ENCODE data around the gene KRTAP5-7. TPM values are rescaled to one million over a fixed set of nuclear protein-coding genes. Genes with fewer than 3 reads are reported as not detected.

The KRTAP5-7 gene
- total and polyA plus RNA-seq, 7 donors = 0.32 to 0.49 TPM; not detected in 5

DNA sequence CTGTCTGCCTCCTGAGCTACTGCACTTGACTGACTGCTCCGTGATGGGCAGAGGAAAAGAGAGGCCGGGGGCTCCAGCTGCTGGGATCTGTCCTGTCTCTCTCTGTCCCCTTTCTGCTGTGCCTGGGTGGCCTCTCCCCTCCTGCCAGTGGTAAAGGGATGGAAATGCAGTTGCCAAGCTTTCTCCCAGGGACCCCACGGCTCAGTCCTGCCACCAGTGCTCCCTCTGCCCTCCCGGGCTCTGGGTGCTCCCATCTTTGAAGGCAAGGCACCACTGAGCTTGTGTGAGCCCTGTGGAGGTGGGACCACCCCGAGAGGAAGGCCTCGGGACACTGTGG is 42.0 kb upstream of the KRTAP5-7 start:
- Histone ChIP-seq H3K4me1 (no peaks in the 10 kb centered on the region), H3K27ac (no peak overlapping the region), H3K27me3 (no peaks in the 10 kb centered on the region), H3K36me3 (peaks cover 10 to 64% (median 38%) of the 10 kb centered on the region in 4 donors), H3K4me3 (no peak overlapping the region), H3K9me3 (no peaks in the 10 kb centered on the region)
- DNase-seq = peak; percentile 26
- intact Hi-C loops (cut with DNase I) = no loop called here
- 92 to 95% methylated on average over 6 of the region's 6 CpGs for WGBS, 2 donors
- no peak for TF ChIP-seq POLR2AphosphoS5 (IDR thresholded peaks at IDR 0.05)
- TF ChIP-seq CTCF (IDR thresholded peaks at IDR 0.05) = no peak
- no peak for TF ChIP-seq EP300 (IDR thresholded peaks at IDR 0.05)
- TF ChIP-seq POLR2A (IDR thresholded peaks at IDR 0.05) = no peak

DNA sequence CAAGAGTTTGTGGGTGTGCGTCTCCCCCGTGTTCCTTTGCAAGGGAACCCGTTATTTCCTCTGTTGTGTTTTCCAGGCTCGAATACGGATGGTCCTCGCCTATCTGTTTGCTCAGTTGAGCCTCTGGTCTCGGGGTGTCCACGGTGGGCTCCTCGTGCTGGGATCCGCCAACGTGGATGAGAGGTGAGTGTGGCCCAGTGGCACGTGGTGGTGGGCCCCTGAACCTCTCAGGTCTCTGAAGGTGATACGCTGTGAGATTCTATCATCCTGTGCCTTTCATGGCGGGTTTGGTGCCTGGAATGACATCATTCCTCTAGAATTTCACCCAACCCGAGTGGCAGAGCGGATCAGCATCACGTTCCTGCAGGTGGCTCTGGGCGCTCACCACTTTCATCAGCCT is 41.6 kb upstream of the KRTAP5-7 start:
- H3K36me3 ChIP-seq = peaks cover 10 to 63% (median 37%) of the 10 kb centered on the region in 4 donors
- no peaks in the 10 kb centered on the region for H3K9me3 ChIP-seq
- no peak overlapping the region for H3K27ac ChIP-seq
- DNase-seq = peak; percentile 27
- H3K27me3 ChIP-seq = no peaks in the 10 kb centered on the region
- no peak for TF ChIP-seq POLR2A (IDR thresholded peaks at IDR 0.05)
- TF ChIP-seq CTCF (IDR thresholded peaks at IDR 0.05) = no peak
- no peak for TF ChIP-seq POLR2AphosphoS5 (IDR thresholded peaks at IDR 0.05)
- no peak for TF ChIP-seq EP300 (IDR thresholded peaks at IDR 0.05)
- WGBS, 2 donors = 97% methylated on average over 18 of the region's 18 CpGs
- no peak overlapping the region for H3K4me3 ChIP-seq
- no peaks in the 10 kb centered on the region for H3K4me1 ChIP-seq
- intact Hi-C loops (cut with DNase I) = no loop called here

DNA sequence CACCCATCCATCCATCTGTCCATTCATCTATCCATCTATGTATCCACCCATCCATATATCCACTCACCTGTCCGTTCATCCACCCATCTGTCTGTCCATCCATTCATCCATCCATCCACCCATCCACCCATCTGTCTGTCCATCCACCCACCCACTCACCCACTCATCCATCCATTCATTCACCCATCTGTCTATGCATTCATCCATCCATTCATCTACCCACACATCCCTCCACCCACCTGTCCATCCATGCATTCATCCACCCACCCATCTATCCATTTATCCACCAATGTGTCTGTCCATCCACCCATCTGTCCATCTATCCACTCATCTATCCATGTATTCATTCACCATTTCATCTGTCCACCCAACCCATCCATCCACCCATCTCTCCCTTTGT is 40.7 kb upstream of the KRTAP5-7 start:
- H3K4me1 ChIP-seq = no peaks in the 10 kb centered on the region
- intact Hi-C loops (cut with DNase I) = no loop called here
- peaks cover 10 to 63% (median 40%) of the 10 kb centered on the region in 4 donors for H3K36me3 ChIP-seq
- 96 to 98% methylated on average over 1 of the region's 1 CpG for WGBS, 2 donors
- H3K27me3 ChIP-seq = no peaks in the 10 kb centered on the region
- DNase-seq = peak; percentile 5
- TF ChIP-seq EP300 (IDR thresholded peaks at IDR 0.05) (no peak), CTCF (IDR thresholded peaks at IDR 0.05) (no peak), POLR2AphosphoS5 (IDR thresholded peaks at IDR 0.05) (no peak), POLR2A (IDR thresholded peaks at IDR 0.05) (no peak)
- H3K27ac ChIP-seq = no peak overlapping the region
- no peaks in the 10 kb centered on the region for H3K9me3 ChIP-seq
- no peak overlapping the region for H3K4me3 ChIP-seq

GRCh38 chr11:71488681-71489270 is 38.3 kb upstream of the KRTAP5-7 start:
- Histone ChIP-seq H3K9me3 (no peaks in the 10 kb centered on the region), H3K27ac (no peak overlapping the region), H3K4me3 (no peak overlapping the region), H3K36me3 (peaks cover 0 to 63% (median 32%) of the 10 kb centered on the region in 4 donors), H3K27me3 (no peaks in the 10 kb centered on the region), H3K4me1 (no peaks in the 10 kb centered on the region)
- TF ChIP-seq EP300 (IDR thresholded peaks at IDR 0.05) = no peak
- no peak for TF ChIP-seq POLR2AphosphoS5 (IDR thresholded peaks at IDR 0.05)
- TF ChIP-seq POLR2A (IDR thresholded peaks at IDR 0.05) = no peak
- no peak for TF ChIP-seq CTCF (IDR thresholded peaks at IDR 0.05)
- DNase-seq = peak; percentile 18
- intact Hi-C loops (cut with DNase I) = no loop called here
- 79 to 84% methylated on average over 6 of the region's 6 CpGs for WGBS, 2 donors
